SU-DHL-6 (cell line): Measurements from ENCODE around the gene ARL8A.

ENCODE experiments used
- H2AFZ ChIP-seq: fragments of 200-600 bp; sonication (generic); 2 replicates; pipeline ENCODE4 v1.6.1; 2014; ENCODE audit warnings: low read depth, mild to moderate bottlenecking, moderate library complexity, mixed read lengths, antibody characterized with exemption, low read length; ENCODE audit not compliant: severe bottlenecking
- H3F3A ChIP-seq: fragments of 200-600 bp; shearing (Covaris generic); 2 replicates; pipeline ENCODE4 v1.6.0; 2016; ENCODE audit warnings: antibody characterized with exemption, mild to moderate bottlenecking; ENCODE audit not compliant: insufficient read depth
- H3K27ac ChIP-seq: fragments of 200-600 bp; sonication (generic); 2 replicates; pipeline ENCODE4 v1.5.1; 2016; ENCODE audit warnings: low read depth, mild to moderate bottlenecking, low read length, moderate library complexity, mixed read lengths
- H3K27me3 ChIP-seq: fragments of 200-600 bp; sonication (generic), shearing (Covaris generic); 2 replicates; pipeline ENCODE4 v1.6.0; 2014; ENCODE audit warnings: mild to moderate bottlenecking, low read length
- H3K36me3 ChIP-seq: fragments of 200-600 bp; sonication (generic); 2 replicates; pipeline ENCODE4 v1.6.1; 2014; ENCODE audit warnings: mild to moderate bottlenecking, low read length, mixed read lengths
- H3K4me2 ChIP-seq: fragments of 300-600, 200-600 bp; shearing (Covaris generic), sonication (generic); 2 replicates; pipeline ENCODE4 v1.6.0; 2014; ENCODE audit warnings: low read length, low read depth, mild to moderate bottlenecking; ENCODE audit not compliant: poor library complexity, severe bottlenecking
- H3K4me3 ChIP-seq: fragments of 200-600 bp; sonication (generic); 2 replicates; pipeline ENCODE4 v1.5.1; 2014; ENCODE audit warnings: antibody characterized with exemption, low read length, mild to moderate bottlenecking, mixed read lengths; ENCODE audit not compliant: insufficient read depth, poor library complexity, severe bottlenecking
- H3K79me2 ChIP-seq: fragments of 200-600 bp; sonication (generic); 2 replicates; pipeline ENCODE4 v1.6.1; 2014; ENCODE audit warnings: mild to moderate bottlenecking, low read length, moderate library complexity; ENCODE audit not compliant: insufficient read depth
- H3K9ac ChIP-seq: fragments of 200-600 bp; sonication (generic); 2 replicates; pipeline ENCODE4 v1.7.0; 2014; ENCODE audit warnings: mild to moderate bottlenecking, low read length
- H3K9me2 ChIP-seq: fragments of 200-600 bp; sonication (generic); replicated peaks from 2 replicates; pipeline ENCODE4 v1.6.1; 2014; ENCODE audit warnings: low read length; ENCODE audit not compliant: insufficient read depth
- H3K9me3 ChIP-seq: fragments of 200-600 bp; sonication (generic); 2 replicates; pipeline ENCODE4 v1.6.1; 2014; ENCODE audit warnings: low read length, mixed read lengths; ENCODE audit not compliant: insufficient read depth
- H4K20me1 ChIP-seq: fragments of 200-600 bp; sonication (generic); 2 replicates; pipeline ENCODE4 v1.6.1; 2014; ENCODE audit warnings: low read depth, mild to moderate bottlenecking, antibody characterized with exemption, low read length, moderate library complexity, mixed read lengths
- CTCF ChIP-seq: fragments of 200-600 bp; sonication (generic); IDR thresholded peaks from one replicate; pipeline ENCODE4 v1.5.1; 2017; ENCODE audit warnings: antibody characterized with exemption, mild to moderate bottlenecking, low read length, moderate library complexity; ENCODE audit not compliant: insufficient read depth, poor library complexity, severe bottlenecking
- EZH2phosphoT487 ChIP-seq: fragments of 200-600 bp; sonication (generic), shearing (Covaris generic); conservative IDR thresholded peaks from 2 replicates; pipeline ENCODE4 v1.6.1; 2018; ENCODE audit warnings: mild to moderate bottlenecking, antibody characterized with exemption, low read length, moderate library complexity, mixed read lengths

The ARL8A gene

GRCh38 chr1:202154148-202154765 is 9.7 kb upstream of the ARL8A start:
- Histone ChIP-seq H2AFZ (no peak overlapping the region), H4K20me1 (no peaks in the 10 kb centered on the region), H3K4me3 (no peak overlapping the region), H3K27ac (no peak overlapping the region), H3K36me3 (no peaks in the 10 kb centered on the region), H3K27me3 (no peaks in the 10 kb centered on the region), H3K79me2 (peaks cover 6% of the 10 kb centered on the region; the same call in 1 of the 2 replicates), H3K9ac (no peak overlapping the region), H3K9me2 (no peaks in the 10 kb centered on the region), H3K9me3 (no peaks in the 10 kb centered on the region), H3F3A (peaks cover 2% of the 10 kb centered on the region; the same call in 1 of the 2 replicates), H3K4me2 (no peak overlapping the region)
- TF ChIP-seq EZH2phosphoT487, result no peak
- no peak for TF ChIP-seq CTCF

DNA sequence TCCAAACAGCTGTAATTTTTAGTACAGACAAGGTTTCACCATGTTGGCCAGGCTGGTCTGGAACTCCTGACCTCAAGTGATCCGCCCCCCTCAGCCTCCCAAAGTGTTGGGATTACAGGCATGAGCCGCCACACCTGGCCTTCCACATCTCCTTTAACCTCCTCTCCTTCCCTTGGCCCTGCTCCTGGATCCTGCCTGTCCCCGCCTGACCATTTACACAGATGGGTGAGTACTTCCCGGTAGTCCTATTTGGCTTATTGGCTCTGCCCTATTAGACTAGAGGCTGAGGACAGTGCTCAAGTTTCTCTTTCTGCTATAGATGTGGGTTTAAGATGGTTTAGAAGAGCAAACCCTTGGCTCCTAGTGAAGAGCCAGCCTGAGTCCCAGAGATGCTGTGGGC is 8.7 kb upstream of the ARL8A start:
- no peak overlapping the region for H3K9ac ChIP-seq
- H3K27ac ChIP-seq, result no peak overlapping the region
- no peaks in the 10 kb centered on the region for H3K9me2 ChIP-seq
- H2AFZ ChIP-seq, result no peak overlapping the region
- no peaks in the 10 kb centered on the region for H3K9me3 ChIP-seq
- peaks cover 5% of the 10 kb centered on the region; the same call in 1 of the 2 replicates for H3F3A ChIP-seq
- no peaks in the 10 kb centered on the region for H3K79me2 ChIP-seq
- H3K4me3 ChIP-seq, result no peak overlapping the region
- H3K36me3 ChIP-seq, result no peaks in the 10 kb centered on the region
- H3K27me3 ChIP-seq, result no peaks in the 10 kb centered on the region
- TF ChIP-seq EZH2phosphoT487 (no peak), CTCF (no peak)
- no peaks in the 10 kb centered on the region for H4K20me1 ChIP-seq
- no peak overlapping the region for H3K4me2 ChIP-seq

DNA sequence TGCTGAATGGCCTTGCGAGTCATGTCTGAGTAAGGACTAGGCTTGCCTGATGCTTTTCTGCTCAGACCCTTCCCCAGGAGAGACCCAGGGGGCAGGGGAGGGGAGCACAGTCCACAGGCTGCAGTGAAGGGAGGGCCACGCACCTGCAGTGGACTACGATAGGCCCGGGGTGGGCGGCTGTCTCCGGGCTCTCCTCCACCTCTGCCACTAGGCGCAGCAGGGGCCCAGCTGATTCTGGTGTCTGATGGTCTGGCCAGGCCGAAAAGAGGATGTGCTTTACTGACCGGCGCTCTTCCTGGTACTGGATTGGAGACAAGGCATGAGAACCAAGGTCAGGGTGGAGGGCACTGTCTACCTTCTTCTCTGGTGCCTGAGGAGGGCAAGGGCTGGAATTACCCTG is 7.9 kb upstream of the ARL8A start:
- Histone ChIP-seq H3K27ac (no peak overlapping the region), H3F3A (0 out of 2 replicates have a peak, but pooled peaks cover 5% of the 10 kb centered on the region), H3K4me3 (no peak overlapping the region), H4K20me1 (no peaks in the 10 kb centered on the region), H3K4me2 (no peak overlapping the region), H3K9ac (no peak overlapping the region), H3K9me3 (no peaks in the 10 kb centered on the region), H3K79me2 (no peaks in the 10 kb centered on the region), H3K9me2 (no peaks in the 10 kb centered on the region), H2AFZ (no peak overlapping the region), H3K27me3 (no peaks in the 10 kb centered on the region), H3K36me3 (no peaks in the 10 kb centered on the region)
- no peak for TF ChIP-seq EZH2phosphoT487
- no peak for TF ChIP-seq CTCF
